GM18498 (cell line): ENCODE results near the gene SZT2.
A peak's percentile ranks its signal among the peaks of the same experiment; 100 is the strongest.

ENCODE experiments used
- ATAC-seq: cut with Tn5 transposase; IDR thresholded peaks from one replicate; pipeline ENCODE4 v1.9.1; 2021; ENCODE audit warnings: mild to moderate bottlenecking, moderate library complexity; ENCODE audit not compliant: unreplicated experiment

SZT2 gene

DNA sequence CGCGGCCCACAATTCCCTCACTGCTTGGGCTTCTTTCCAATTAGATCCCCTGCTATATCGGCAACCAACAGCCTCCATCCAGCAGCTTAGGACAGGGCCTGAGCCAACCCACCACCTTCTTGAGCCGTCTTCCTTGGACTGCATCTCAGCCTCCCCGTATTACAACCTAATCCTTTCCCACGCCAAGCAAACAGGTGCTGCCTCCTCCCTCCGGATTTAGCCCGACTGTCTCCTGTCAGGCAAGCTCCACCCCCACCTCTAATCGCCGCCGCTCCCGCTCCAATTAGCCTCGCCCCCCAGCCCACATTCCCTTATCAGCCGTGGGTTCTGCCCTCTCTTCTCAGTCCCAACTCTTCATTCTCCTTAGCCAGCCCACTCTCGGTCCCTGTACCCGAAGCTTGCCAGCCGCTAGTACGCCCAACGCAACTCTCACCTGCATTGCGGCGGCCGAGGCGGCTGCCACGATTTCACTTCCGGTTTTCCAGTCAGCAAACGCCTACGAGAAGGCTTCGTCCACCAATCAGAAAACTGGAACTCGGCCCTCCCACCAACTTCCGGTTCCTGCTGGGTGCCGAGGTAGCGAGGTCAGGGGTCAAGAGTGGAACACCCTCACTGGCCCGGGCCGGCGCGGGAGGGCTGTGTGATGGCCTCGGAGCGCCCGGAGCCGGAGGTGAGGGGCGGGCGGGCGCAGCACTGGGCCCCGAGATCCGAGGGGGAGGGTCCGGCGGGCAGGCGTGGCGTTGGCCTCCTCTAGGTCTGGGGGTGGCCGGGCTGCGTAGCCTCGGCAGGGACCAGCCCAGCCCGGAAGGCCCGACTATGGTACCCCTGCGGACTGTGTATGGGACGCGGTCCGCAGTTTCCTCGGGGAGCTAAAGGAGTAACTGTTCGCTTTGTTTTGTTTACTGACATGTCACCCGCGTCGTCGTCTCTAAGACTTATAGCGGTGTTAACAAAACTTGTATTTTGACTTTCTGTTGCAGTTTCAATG is at the start of gene SZT2, which contains the start of gene MED8:
TSS of gene SZT2 (plus strand) at position 574 of the 988 bp plus-strand sequence. CDS start at position 644, 70 bp downstream.
TSS of gene MED8 (minus strand) at position 475 of the 988 bp plus-strand sequence. CDS start at position 439, 36 bp downstream.
- ATAC-seq, result peak; percentile 86

DNA sequence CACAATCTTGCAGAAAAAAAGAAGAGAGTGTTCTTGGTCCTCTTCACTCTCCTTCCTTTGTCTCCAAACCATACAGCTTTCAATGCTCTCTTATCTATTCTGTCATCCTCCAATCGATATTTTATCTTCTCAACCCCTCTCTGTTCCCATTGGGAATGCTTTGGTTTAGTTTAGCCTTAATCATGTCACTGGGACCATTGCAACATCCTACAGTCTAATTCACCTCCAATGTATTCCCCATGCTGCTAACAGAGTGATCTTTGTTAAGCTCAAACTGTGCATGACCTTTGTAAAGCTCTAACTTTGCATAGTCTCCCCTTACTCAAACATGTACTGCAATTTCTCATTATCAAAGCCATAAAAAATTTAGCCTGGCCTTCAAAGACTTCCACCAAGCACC is 49.1 kb upstream of the SZT2 start:
- ATAC-seq, result no peak

DNA sequence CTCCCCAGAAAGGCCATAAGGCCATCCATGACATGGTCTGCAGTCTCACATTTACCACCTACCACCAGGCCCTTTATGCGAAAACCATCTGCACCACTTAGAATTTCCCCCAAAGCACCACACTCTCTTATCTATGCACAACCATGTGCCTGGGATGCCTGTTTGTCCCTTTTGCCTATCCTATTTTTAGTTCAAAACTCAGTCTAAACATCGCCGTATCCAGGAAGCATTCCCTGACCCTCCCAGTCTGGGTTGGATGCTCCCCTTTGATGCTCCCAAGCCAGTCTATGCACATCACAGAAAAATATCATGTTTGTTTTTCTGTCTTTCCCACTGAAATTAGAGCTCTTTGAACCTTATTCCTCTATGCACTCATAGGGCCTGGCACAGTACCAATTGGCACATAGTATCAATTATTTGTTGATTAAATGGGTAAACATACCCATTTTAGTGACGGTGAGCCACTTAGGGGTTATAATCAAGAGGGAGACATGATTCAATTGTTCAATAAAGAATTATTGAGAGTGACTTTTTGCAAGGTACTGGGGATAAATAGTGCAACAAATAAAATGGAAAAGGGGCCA is 45.3 kb upstream of the SZT2 start:
- ATAC-seq, result no peak

DNA sequence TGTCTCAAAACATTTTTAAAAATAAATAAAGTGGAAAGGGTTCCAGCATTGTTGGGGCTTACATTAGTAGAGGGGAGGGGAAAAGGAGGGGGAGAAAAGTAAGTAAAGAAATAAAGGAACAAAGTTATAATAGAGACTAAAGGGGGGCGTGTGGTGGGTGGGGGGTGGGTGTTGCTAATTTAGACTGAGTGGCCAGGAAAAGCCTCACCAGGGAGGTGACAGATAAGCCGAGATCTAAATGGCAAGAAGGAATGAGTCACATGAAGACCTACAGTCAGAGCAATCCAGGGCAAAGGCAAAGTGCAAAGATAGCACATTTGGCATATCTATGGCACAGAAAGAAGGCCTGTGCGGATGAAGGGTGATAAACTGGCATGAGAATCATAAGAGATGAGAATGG is 44.6 kb upstream of the SZT2 start:
- ATAC-seq, result no peak

DNA sequence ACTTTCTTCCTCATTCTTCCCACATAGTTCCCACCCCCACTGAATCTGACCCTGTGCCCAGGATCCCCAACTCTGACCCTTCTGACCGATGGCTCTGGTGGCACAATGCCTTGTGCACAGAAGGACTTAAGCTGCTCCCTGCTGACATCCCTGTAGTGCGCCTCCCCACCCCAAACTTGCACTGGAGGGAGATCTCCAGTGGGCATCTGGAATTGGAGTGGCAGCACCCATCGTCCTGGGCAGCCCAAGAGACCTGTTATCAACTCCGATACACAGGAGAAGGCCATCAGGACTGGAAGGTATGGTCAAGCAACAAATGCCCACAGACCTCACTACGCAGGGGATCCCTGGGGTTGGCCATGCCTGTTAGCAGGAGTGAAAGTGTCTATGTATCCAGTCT is 43.1 kb upstream of the SZT2 start:
- no peak for ATAC-seq

DNA sequence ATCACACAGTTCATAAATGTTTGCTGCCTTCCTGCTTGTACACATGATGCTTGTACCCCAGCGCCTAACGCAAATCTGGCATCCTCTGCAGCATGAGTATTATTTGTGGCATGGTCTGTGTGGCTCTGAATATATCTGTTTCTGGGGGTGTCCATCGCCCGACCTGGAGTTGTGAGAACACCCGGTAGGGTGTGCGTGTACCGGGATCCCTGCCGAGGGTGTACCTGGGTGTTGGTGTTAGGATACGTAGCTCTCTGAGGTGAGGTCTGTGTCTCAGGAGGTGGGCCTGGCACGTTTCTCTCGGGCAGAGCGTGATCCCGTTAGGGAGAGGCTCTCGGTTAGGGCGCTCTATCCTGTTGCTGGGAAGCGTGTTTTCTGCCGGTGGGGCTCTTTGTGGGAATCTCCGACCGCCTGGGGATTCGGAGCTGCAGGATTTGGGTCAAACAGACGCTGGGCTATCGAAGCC is 41.3 kb upstream of the SZT2 start:
- no peak for ATAC-seq

DNA sequence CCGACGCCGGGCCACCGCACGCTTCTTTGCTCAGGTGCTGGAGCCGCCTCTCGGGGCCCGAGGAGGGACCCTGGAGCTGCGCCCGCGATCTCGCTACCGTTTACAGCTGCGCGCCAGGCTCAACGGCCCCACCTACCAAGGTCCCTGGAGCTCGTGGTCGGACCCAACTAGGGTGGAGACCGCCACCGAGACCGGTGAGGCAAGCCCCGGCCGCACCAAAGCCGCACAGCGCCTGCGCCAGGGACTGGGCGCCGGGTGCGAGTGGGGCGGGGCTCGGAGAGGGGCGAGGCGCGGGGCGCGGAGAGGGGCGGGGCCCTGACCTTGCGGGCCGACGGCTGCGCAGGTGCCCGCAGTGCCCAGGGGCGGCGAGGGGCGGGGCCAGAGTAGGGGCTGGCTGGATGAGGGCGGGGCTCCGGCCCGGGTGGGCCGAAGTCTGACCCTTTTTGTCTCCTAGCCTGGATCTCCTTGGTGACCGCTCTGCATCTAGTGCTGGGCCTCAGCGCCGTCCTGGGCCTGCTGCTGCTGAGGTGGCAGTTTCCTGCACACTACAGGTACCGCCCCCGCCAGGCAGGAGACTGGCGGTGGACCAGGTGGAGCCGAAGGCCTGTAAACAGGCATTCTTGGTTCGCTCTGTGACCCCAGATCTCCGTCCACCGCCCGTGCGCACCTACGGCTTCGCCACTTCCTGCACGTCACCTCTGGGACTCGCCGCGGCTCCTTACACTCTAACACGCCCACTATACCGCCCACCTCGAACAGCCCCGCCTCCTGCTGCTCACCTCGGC is 40.7 kb upstream of the SZT2 start:
- ATAC-seq, result peak; percentile 77

DNA sequence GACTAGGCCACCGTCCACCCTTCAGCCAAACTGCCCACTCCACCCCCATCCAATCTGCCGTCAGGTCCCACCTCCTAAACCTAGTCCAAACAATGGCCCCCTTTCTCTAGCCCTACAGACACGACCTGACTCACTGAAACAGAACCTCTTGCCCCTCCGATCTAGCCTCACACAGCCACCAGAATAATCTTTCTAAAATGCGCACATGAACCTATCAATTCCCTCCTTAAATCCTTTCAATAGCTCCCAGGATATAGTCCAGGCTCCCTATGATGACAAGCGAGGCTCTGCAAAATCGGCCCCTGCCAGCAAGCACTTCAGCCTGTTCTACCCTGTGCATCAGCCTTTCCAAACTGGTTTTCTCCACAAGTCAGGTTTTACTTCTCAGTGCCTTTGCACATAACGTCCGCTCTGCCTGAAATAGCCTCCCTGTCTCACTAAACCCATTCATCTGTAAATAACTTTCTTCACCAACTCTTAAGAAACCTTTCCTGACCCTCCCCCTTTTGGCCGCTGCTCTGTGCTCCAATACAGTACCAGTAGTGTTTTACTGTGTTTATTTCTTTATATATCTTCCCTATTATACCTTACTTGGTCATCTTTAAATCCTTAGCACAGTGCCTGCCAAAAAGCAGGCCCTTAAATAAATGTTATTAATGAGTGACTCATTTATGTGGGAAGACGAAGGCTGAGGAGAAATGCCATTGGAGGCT is 39.9 kb upstream of the SZT2 start:
- no peak for ATAC-seq

DNA sequence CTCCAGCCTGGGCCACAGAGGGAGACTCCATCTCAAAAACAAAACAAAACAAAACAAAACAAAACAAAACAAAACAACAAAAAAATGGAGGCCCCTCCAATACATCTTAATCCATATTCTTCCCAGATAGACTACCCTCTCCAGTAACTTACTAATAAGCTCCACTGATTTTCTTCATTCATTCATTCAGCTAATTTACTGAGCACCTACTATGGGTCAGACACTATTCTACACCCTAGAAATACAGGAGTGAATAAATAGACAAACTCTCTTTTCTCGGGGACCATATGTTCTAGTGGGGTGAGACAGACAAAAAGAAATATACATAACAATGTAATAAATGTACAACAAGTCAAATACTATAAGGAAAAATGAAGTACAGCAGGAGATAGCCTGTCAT is 38.7 kb upstream of the SZT2 start:
- no peak for ATAC-seq

DNA sequence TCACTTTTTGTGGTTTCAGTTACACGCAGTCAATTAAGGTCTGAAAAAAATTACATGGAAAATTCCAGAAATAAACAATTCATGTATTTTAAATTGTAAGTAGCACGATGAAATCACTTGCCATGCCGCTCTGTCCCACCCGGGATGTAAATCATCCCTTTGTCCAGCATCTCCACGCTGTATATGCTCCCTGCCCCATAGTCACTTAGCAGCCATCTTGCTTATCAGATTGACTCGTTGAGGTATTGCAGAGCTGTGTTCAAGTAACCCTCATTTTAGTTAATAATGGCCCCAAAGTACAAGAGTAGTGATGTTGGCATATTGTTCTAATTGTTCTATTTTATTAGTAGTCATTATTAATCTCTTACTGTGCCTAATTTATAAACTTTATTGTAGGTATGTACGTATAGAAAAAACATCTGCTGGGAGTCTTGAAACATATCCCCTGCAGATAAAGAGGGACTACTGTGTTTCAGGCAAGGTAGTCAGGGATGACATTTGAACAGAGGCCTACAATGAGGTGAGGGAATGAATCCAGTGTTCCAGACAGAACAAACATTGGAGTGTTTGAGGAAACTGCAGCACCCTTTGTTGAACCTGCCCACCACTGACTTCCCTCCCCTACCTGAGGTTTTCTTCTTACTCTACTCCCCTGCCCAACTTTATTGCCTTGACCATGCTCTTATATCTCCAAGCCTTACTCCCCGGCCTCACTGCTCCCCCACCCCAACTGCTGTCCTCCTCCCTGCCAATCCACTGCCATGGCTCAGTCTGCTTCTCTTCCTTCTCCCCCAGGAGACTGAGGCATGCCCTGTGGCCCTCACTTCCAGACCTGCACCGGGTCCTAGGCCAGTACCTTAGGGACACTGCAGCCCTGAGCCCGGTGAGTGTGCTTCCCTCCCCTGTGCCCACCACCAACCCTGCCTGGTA is 38.0 kb upstream of the SZT2 start:
- no peak for ATAC-seq

DNA sequence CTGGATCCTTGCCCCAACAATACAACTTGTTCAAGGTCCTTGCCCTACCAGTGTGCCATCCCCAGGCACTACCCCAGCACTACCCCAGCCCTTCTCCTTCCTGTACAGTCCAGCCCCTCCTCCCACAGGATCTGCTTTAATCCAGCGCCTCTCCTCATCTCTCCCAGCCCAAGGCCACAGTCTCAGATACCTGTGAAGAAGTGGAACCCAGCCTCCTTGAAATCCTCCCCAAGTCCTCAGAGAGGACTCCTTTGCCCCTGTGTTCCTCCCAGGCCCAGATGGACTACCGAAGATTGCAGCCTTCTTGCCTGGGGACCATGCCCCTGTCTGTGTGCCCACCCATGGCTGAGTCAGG is 37.4 kb upstream of the SZT2 start:
- no peak for ATAC-seq

DNA sequence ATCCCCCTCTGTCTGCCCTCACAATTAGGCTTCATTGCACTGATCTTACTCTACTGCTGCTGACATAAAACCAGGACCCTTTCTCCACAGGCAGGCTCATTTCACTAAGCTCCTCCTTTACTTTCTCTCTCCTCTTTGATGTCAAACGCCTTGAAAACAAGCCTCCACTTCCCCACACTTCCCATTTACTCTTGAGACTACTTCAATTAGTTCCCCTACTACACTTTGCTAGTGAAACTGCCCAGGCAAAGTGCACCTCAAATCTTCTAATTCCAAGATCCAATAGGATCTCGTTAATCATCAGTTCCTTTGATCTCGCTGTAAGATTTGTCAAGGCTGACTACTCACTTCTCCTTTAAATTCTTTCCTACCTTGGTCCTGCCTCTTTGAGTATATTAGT is 36.8 kb upstream of the SZT2 start:
- ATAC-seq, result no peak

DNA sequence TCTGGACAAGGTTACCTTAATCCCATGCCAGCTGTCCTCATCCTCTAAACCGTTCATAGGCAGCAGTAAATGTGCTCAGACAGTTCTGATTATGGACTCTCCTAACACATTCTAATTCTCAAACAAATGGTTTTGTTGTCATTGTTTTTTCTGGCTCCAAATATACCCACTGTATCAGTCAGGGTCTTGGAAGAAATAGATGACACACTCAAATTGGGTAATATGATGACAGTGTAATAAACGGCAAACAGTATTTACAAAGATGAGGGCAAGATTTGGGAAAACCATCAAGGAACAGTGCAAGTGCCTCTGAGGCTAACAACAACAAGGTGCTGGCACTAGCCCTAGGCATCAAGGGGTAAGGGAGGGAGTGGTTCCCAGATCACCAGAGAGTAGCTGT is 35.2 kb upstream of the SZT2 start:
- ATAC-seq, result no peak

DNA sequence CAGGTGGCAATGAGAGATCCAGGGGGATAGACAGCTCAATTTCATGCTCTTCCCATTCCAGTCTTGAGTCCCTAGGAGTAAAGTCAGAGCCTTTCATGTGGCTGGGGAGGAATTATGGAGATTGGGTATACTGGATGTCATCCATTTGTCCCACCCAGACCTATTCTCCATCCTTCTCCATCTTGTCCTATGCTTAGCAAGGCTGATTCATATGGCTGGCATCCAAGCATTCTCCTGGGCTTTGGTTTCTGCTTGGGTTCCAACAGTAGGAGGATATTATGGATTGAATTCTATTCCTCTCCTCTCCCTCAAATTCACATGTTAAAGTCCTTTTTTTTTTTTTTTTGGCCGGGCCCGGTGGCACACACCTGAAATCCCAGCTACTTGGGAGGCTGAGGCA is 34.8 kb upstream of the SZT2 start:
- no peak for ATAC-seq

DNA sequence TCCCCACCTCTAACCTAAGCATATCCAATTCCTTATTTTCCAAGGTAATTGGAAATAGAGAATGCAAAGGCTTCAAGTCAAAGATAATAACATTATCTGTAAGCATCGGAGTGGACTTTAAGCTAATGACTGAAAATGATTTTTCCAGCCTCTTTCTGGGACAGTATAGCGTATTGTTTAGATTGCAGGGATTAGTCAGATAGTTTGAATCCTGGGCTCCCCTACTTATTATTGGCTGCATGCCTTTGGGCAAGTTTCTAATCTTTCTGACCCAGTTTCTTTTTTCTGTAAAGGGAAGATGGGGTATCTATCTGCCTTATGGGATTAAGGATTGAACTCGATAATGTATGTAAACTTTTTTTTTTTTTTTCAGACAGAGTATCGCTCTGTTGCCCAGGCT is 32.4 kb upstream of the SZT2 start:
- no peak for ATAC-seq

DNA sequence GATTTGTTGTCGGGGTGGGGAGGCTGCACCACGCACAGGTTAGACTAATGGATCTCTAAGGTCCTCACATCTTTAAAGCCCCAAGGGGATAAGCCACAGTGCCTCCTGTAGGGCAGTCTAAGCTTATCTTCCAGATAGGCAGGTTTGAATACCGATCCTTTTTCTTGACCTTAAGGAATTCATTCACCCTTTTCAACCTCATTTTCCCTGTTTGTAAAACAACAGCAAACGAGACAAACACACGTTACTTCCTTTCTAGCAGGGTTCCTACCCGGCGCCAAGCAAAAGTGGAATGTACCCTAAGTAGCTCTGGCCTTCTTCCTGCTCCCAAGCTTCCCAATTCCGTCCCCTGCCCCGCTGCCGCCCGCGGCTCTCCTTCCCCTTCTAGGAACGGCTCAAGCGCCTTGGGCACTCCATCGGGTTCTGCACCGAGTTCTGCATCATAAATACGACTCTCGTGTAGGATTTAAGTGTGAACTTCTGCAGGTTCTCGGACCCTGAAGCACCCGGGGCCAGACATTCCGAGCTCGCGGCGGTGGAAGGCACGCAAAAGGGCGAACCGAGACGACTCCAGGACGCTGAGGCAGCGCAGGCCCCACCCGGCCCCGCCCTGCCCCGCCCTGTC is 31.5 kb upstream of the SZT2 start:
- ATAC-seq, result peak; percentile 11

DNA sequence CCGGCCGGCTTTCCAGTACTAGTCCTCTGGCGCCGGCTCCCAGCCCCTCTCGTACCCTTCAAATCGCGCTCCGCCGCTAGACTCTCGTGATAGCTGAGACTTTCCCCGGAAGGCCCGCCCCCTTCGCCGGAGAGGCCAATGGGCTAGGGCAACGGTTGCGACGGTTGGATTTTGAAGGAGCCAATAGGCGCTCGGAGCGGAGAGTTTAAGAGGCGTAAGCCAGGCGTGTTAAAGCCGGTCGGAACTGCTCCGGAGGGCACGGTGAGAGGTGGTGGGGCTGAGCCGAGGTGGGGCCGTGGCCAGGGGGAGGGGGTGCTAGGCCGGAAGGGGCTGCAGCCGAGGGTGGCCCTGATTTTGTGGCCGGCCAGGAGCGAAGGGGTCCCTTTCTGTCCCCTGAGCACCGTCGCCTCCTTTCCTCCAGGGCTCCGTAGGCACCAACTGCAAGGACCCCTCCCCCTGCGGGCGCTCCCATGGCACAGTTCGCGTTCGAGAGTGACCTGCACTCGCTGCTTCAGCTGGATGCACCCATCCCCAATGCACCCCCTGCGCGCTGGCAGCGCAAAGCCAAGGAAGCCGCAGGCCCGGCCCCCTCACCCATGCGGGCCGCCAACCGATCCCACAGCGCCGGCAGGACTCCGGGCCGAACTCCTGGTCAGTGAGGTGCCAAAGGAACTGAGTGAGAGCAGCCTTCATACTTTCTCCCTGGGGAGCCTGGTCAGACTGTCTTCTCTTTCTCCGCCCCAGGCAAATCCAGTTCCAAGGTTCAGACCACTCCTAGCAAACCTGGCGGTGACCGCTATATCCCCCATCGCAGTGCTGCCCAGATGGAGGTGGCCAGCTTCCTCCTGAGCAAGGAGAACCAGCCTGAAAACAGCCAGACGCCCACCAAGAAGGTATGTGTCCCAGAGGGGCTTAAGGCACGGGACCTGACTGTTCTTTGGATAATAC is 30.7 kb upstream of the SZT2 start, which contains the start of gene CDC20:
TSS of gene CDC20 (plus strand) at position 236 of the 948 bp plus-strand sequence. CDS start at position 471, 235 bp downstream.
- ATAC-seq, result peak; percentile 95

DNA sequence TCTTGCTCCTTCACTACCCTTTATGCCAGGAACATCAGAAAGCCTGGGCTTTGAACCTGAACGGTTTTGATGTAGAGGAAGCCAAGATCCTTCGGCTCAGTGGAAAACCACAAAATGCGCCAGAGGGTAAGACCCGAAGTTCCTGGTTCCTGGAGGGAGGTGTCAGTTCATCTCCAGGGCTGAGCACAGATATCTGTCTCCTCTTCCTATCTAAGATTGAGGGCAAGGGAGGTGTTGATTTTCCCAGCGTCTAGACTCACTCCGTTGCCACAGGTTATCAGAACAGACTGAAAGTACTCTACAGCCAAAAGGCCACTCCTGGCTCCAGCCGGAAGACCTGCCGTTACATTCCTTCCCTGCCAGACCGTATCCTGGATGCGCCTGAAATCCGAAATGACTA is 30.0 kb upstream of the SZT2 start:
- no peak for ATAC-seq
